Muscle layer of duodenum (tissue), 2 donors: ENCODE measurements around the gene TMEM208.

ENCODE experiments used
- H3K27ac ChIP-seq: one replicate; pipeline ENCODE4 v1.7.0; 2013; ENCODE audit warnings: mild to moderate bottlenecking, low read length
- H3K27me3 ChIP-seq: one replicate; pipeline ENCODE4 v1.7.0; 2013; ENCODE audit warnings: low read depth, mild to moderate bottlenecking, control low read depth, low read length
- H3K36me3 ChIP-seq, 2 donors: one replicate each; pipeline ENCODE4 v1.7.0; 2013; ENCODE audit warnings: low read length in 2 of 2, control low read depth in 1 of 2, mild to moderate bottlenecking in 1 of 2; ENCODE audit not compliant: insufficient read depth in 2 of 2, control insufficient read depth in 1 of 2
- H3K4me1 ChIP-seq, 2 donors: one replicate each; pipeline ENCODE4 v1.7.0; 2013; ENCODE audit warnings: low read length in 2 of 2, mild to moderate bottlenecking in 2 of 2, control low read depth in 1 of 2, moderate library complexity in 1 of 2; ENCODE audit not compliant: insufficient read depth in 2 of 2, control insufficient read depth in 1 of 2
- H3K4me3 ChIP-seq, 2 donors: one replicate each; pipeline ENCODE4 v1.7.0; 2013; ENCODE audit warnings: low read length in 2 of 2, low read depth in 1 of 2, mild to moderate bottlenecking in 1 of 2
- H3K9me3 ChIP-seq, 2 donors: one replicate each; pipeline ENCODE4 v1.7.0; 2013; ENCODE audit warnings: low read length in 2 of 2, control low read depth in 1 of 2, mild to moderate bottlenecking in 1 of 2; ENCODE audit not compliant: control insufficient read depth in 1 of 2
- donor health status: healthy.

Gene TMEM208

GRCh38 chr16:67241008-67241900, 14.3 kb downstream of the TMEM208 start:
- Histone ChIP-seq H3K27me3 (no peaks in the 10 kb centered on the region), H3K4me3 (no peak overlapping the region), H3K36me3 (peaks cover 28 to 39% of the 10 kb centered on the region in 2 donors), H3K4me1 (peaks cover 9 to 30% of the 10 kb centered on the region in 2 donors), H3K9me3 (no peaks in the 10 kb centered on the region), H3K27ac (peak overlapping the region; percentile 40)

GRCh38 chr16:67242138-67242730, 15.3 kb downstream of the TMEM208 start:
- Histone ChIP-seq H3K4me3 (no peak overlapping the region), H3K4me1 (peaks cover 9 to 30% of the 10 kb centered on the region in 2 donors), H3K27ac (peak overlapping the region; percentile 23), H3K9me3 (no peaks in the 10 kb centered on the region), H3K27me3 (no peaks in the 10 kb centered on the region), H3K36me3 (peaks cover 25 to 30% of the 10 kb centered on the region in 2 donors)

GRCh38 chr16:67243481-67243880, 16.6 kb downstream of the TMEM208 start:
- H3K4me1 ChIP-seq, result peaks cover 15 to 40% of the 10 kb centered on the region in 2 donors
- H3K27me3 ChIP-seq, result no peaks in the 10 kb centered on the region
- no peak overlapping the region for H3K4me3 ChIP-seq
- H3K36me3 ChIP-seq, result peaks cover 14 to 19% of the 10 kb centered on the region in 2 donors
- no peaks in the 10 kb centered on the region for H3K9me3 ChIP-seq
- peak overlapping the region; percentile 88 for H3K27ac ChIP-seq

- Histone ChIP-seq H3K9me3 (no peaks in the 10 kb centered on the region), H3K4me1 (peaks cover 15 to 49% of the 10 kb centered on the region in 2 donors), H3K36me3 (peaks cover 3 to 9% of the 10 kb centered on the region in 2 donors), H3K4me3 (peak overlapping the region in 1 of 2 donors; percentile 19), H3K27me3 (peaks cover 7% of the 10 kb centered on the region), H3K27ac (peak overlapping the region; percentile 88)
Observed at GRCh38 chr16:67244387-67245185, 17.7 kb downstream of the TMEM208 start.

- Histone ChIP-seq H3K27me3 (peaks cover 9% of the 10 kb centered on the region), H3K36me3 (peaks cover 0 to 9% of the 10 kb centered on the region in 2 donors), H3K27ac (peak overlapping the region; percentile 88), H3K9me3 (no peaks in the 10 kb centered on the region), H3K4me1 (peaks cover 15 to 49% of the 10 kb centered on the region in 2 donors), H3K4me3 (peak overlapping the region; percentile 19 to 91)
Observed at GRCh38 chr16:67245186-67245585, 18.3 kb downstream of the TMEM208 start.

- H3K4me1 ChIP-seq, result peaks cover 15 to 45% of the 10 kb centered on the region in 2 donors
Observed at GRCh38 chr16:67245674-67246080, 18.7 kb downstream of the TMEM208 start.

GRCh38 chr16:67246081-67246755, 19.3 kb downstream of the TMEM208 start:
- H3K4me3 ChIP-seq, result peak overlapping the region; percentile 77 to 91
- peaks cover 9% of the 10 kb centered on the region for H3K27me3 ChIP-seq
- peaks cover 15 to 43% of the 10 kb centered on the region in 2 donors for H3K4me1 ChIP-seq
- peak overlapping the region; percentile 60 for H3K27ac ChIP-seq
- H3K9me3 ChIP-seq, result no peaks in the 10 kb centered on the region
- peaks cover 0 to 9% of the 10 kb centered on the region in 2 donors for H3K36me3 ChIP-seq

More at GRCh38 chr16:67245674-67246080, 18.7 kb downstream of the TMEM208 start:
- peaks cover 9% of the 10 kb centered on the region for H3K27me3 ChIP-seq
- H3K9me3 ChIP-seq, result no peaks in the 10 kb centered on the region
- peak overlapping the region; percentile 60 for H3K27ac ChIP-seq
- peaks cover 0 to 9% of the 10 kb centered on the region in 2 donors for H3K36me3 ChIP-seq
- H3K4me3 ChIP-seq, result peak overlapping the region; percentile 77 to 91

GRCh38 chr16:67246756-67247191, 19.8 kb downstream of the TMEM208 start:
- Histone ChIP-seq H3K4me1 (peaks cover 15 to 38% of the 10 kb centered on the region in 2 donors), H3K27ac (peak overlapping the region; percentile 60), H3K36me3 (peaks cover 0 to 4% of the 10 kb centered on the region in 2 donors), H3K27me3 (peaks cover 9% of the 10 kb centered on the region), H3K9me3 (no peaks in the 10 kb centered on the region), H3K4me3 (peak overlapping the region; percentile 77 to 91)

- no peaks in the 10 kb centered on the region for H3K9me3 ChIP-seq
- H3K4me1 ChIP-seq, result peaks cover 15 to 38% of the 10 kb centered on the region in 2 donors
Observed at GRCh38 chr16:67247192-67248072, 20.5 kb downstream of the TMEM208 start, which contains the start of gene FHOD1. Gene FHOD1, minus strand, starts transcription at chr16:67247481. Its CDS starts 71 bp downstream, at chr16:67247410.

GRCh38 chr16:67248073-67248400, 21.1 kb downstream of the TMEM208 start:
- H3K27ac ChIP-seq, result no peak overlapping the region
- peaks cover 15 to 38% of the 10 kb centered on the region in 2 donors for H3K4me1 ChIP-seq
- peaks cover 9% of the 10 kb centered on the region for H3K27me3 ChIP-seq

More at GRCh38 chr16:67247192-67248072, 20.5 kb downstream of the TMEM208 start, which contains the start of gene FHOD1:
- Histone ChIP-seq H3K27ac (peak within 1 kb of the TSS; percentile 60), H3K4me3 (peak within 1 kb of the TSS; percentile 77 to 91), H3K36me3 (peaks cover 0 to 3% of the 10 kb centered on the region in 2 donors), H3K27me3 (peaks cover 9% of the 10 kb centered on the region)

More at GRCh38 chr16:67248073-67248400, 21.1 kb downstream of the TMEM208 start:
- peaks cover 0 to 3% of the 10 kb centered on the region in 2 donors for H3K36me3 ChIP-seq
- H3K9me3 ChIP-seq, result no peaks in the 10 kb centered on the region
- H3K4me3 ChIP-seq, result peak overlapping the region; percentile 77 to 91
